Measurements from ENCODE around the gene SEMA5B. TPM values are rescaled to one million over a fixed set of nuclear protein-coding genes. Genes with fewer than 3 reads are reported as not detected.

The SEMA5B gene
- total RNA-seq, 1 experiment from 2014 or later = not detected

DNA sequence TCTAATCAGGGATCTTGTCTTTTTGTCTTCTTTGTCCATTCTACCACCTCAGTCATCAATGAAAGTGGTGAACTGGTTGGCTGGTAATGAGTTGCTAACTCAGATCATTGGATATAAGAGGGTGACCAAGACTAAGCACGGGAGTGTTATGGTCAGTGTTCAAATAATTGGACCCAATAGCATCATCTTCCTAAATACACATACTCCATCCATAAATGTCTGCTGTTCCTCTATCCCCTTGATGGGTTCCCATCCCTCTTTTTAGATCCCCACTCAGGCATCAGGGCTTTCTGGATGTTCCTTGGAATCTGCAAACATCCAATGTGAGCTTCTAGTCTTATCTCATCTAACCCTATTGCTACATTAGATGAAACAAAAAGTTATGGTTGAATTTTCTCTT, 3.5 kb downstream of the SEMA5B start:
- peaks cover 82% of the 10 kb centered on the region for H3K27me3 Mint-ChIP-seq (ENCODE audit: unreplicated experiment)
- CTCF ChIA-PET = no interaction called here

DNA sequence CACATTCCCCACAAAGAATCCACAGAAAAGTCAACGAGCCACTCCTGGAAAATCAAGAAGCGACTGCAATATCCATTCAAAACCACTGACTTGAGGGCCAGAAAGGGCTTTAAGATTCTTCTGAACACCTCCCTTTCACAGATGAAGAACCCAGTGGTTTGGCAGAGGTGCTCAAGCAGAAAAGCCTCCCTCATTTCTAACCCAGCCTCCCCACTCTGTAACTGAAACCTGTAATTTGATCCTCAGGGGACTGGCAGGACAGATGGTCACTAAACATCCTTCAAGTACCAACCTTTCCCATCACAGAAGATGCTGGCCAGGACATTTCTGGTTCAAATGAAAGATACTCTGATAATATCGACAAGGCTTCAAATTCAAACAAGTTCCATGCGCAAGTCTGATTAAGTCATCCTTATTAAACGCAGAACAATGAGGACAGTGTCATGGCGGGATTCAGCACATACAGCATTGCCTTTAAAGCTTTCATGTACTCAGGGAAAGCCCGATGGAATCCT, 5.5 kb downstream of the SEMA5B start:
- Mint-ChIP-seq H3K27me3 (ENCODE audit: unreplicated experiment) (peaks cover 92% of the 10 kb centered on the region), H3K4me1 (ENCODE audit: low read depth, unreplicated experiment) (no peaks in the 10 kb centered on the region), H3K9me3 (ENCODE audit: low read depth, unreplicated experiment) (no peaks in the 10 kb centered on the region), H3K4me3 (ENCODE audit: low read depth, unreplicated experiment) (no peak overlapping the region), H3K36me3 (ENCODE audit: insufficient read depth, unreplicated experiment) (no peaks in the 10 kb centered on the region), H3K27ac (ENCODE audit: unreplicated experiment) (no peak overlapping the region)
- intact Hi-C loops (cut with micrococcal nuclease; ENCODE audit: unreplicated experiment) = no loop called here
- TF ChIP-seq, protein P1, sequence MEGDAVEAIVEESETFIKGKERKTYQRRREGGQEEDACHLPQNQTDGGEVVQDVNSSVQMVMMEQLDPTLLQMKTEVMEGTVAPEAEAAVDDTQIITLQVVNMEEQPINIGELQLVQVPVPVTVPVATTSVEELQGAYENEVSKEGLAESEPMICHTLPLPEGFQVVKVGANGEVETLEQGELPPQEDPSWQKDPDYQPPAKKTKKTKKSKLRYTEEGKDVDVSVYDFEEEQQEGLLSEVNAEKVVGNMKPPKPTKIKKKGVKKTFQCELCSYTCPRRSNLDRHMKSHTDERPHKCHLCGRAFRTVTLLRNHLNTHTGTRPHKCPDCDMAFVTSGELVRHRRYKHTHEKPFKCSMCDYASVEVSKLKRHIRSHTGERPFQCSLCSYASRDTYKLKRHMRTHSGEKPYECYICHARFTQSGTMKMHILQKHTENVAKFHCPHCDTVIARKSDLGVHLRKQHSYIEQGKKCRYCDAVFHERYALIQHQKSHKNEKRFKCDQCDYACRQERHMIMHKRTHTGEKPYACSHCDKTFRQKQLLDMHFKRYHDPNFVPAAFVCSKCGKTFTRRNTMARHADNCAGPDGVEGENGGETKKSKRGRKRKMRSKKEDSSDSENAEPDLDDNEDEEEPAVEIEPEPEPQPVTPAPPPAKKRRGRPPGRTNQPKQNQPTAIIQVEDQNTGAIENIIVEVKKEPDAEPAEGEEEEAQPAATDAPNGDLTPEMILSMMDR (IDR thresholded peaks at IDR 0.05; ENCODE audit: unreplicated experiment) = no peak
- CTCF ChIA-PET = no interaction called here
- no TSS peak for BruUV-seq (replicated peaks)
- DNase-seq = no peak

More for the DNA sequence above, 3.5 kb downstream of the SEMA5B start:
- BruUV-seq (replicated peaks) = no TSS peak
- Mint-ChIP-seq H3K36me3 (ENCODE audit: insufficient read depth, unreplicated experiment) (no peaks in the 10 kb centered on the region), H3K27ac (ENCODE audit: unreplicated experiment) (no peak overlapping the region), H3K9me3 (ENCODE audit: low read depth, unreplicated experiment) (no peaks in the 10 kb centered on the region), H3K4me1 (ENCODE audit: low read depth, unreplicated experiment) (peaks cover 9% of the 10 kb centered on the region), H3K4me3 (ENCODE audit: low read depth, unreplicated experiment) (no peak overlapping the region)
- TF ChIP-seq, protein P1 (IDR thresholded peaks at IDR 0.05; ENCODE audit: unreplicated experiment) = no peak
- intact Hi-C loops (cut with micrococcal nuclease; ENCODE audit: unreplicated experiment) = no loop called here
- DNase-seq = no peak

DNA sequence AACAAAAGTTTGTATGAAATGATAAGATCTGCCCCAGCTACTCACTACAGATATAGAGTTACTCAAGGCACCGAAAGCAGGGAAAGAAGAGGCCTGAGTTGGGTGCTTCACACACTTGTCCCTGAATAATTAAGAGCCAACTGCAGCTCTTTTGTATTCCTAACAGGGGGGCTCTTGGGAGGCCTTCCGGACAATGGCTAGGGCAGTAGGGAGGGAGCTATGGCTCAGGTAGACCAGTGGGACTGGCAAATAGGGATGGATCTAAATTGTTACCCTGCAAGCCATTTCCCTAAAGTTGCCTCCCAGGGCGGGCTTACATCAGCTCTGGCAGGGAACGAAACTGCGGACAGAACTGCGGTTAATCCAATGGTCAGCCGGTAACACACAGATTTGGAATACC, 6.2 kb downstream of the SEMA5B start:
- H3K4me1 Mint-ChIP-seq (ENCODE audit: low read depth, unreplicated experiment) = no peaks in the 10 kb centered on the region
- TF ChIP-seq, protein P1 (IDR thresholded peaks at IDR 0.05; ENCODE audit: unreplicated experiment) = no peak
- no peak for DNase-seq
- CTCF ChIA-PET = no interaction called here
- no TSS peak for BruUV-seq (replicated peaks)
- H3K4me3 Mint-ChIP-seq (ENCODE audit: low read depth, unreplicated experiment) = no peak overlapping the region
- no peak overlapping the region for H3K27ac Mint-ChIP-seq (ENCODE audit: unreplicated experiment)
- H3K36me3 Mint-ChIP-seq (ENCODE audit: insufficient read depth, unreplicated experiment) = no peaks in the 10 kb centered on the region
- intact Hi-C loops (cut with micrococcal nuclease; ENCODE audit: unreplicated experiment) = no loop called here
- peaks cover 85% of the 10 kb centered on the region for H3K27me3 Mint-ChIP-seq (ENCODE audit: unreplicated experiment)
- H3K9me3 Mint-ChIP-seq (ENCODE audit: low read depth, unreplicated experiment) = no peaks in the 10 kb centered on the region

DNA sequence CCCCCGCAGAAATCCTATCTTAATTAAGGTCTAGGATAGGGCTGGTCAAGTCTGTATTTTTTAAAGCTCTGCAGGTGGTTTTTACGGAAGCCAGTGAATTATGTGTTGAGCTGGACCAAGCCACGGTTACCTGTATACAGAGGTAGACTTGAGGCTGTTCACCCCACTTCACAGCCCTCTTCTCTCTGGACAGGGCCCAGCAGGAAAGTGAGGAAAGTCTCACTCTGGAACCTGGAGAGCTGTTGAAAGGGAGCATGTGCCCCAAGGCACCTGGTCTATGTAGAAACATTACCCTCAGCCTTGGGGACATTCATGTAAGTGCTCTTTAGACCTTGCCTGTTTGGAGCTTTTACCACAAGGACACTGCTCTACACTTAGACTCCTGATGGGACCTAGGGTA, 6.9 kb downstream of the SEMA5B start:
- H3K27ac Mint-ChIP-seq (ENCODE audit: unreplicated experiment) = no peak overlapping the region
- no peak for DNase-seq
- H3K36me3 Mint-ChIP-seq (ENCODE audit: insufficient read depth, unreplicated experiment) = no peaks in the 10 kb centered on the region
- BruUV-seq (replicated peaks) = no TSS peak
- TF ChIP-seq, protein P1 (IDR thresholded peaks at IDR 0.05; ENCODE audit: unreplicated experiment) = no peak
- intact Hi-C loops (cut with micrococcal nuclease; ENCODE audit: unreplicated experiment) = no loop called here
- H3K4me3 Mint-ChIP-seq (ENCODE audit: low read depth, unreplicated experiment) = no peak overlapping the region
- no peaks in the 10 kb centered on the region for H3K4me1 Mint-ChIP-seq (ENCODE audit: low read depth, unreplicated experiment)
- CTCF ChIA-PET = no interaction called here
- peaks cover 81% of the 10 kb centered on the region for H3K27me3 Mint-ChIP-seq (ENCODE audit: unreplicated experiment)
- no peaks in the 10 kb centered on the region for H3K9me3 Mint-ChIP-seq (ENCODE audit: low read depth, unreplicated experiment)

Measured in Calu3 (cell line).